Aorta (tissue), 5 donors: ENCODE data around the gene LIM2. TPM values are rescaled to one million over a fixed set of nuclear protein-coding genes. Genes with fewer than 3 reads are reported as not detected.

ENCODE experiments used
- ATAC-seq: fragments of 200-7000 bp; cut with Tn5 transposase; one replicate; pipeline ENCODE4 v1.9.1; 2022; ENCODE audit warnings: moderate library complexity; ENCODE audit not compliant: low FRiP score
- DNase-seq, 2 donors: peaks; one replicate each; pipeline ENCODE4 v3.0.0-alpha.2; 2020
- H3K27ac ChIP-seq, 2 donors: one replicate each; pipeline ENCODE4 v1.5.1; 2013; ENCODE audit warnings: low read length in 2 of 2, mild to moderate bottlenecking in 2 of 2, moderate library complexity in 2 of 2, control low read depth in 1 of 2, inconsistent platforms in 1 of 2, low read depth in 1 of 2
- H3K27me3 ChIP-seq, 2 donors: one replicate each; pipeline ENCODE4 v1.6.1; 2013; ENCODE audit warnings: control low read depth in 1 of 2, low read length in 1 of 2, mild to moderate bottlenecking in 1 of 2, moderate library complexity in 1 of 2; ENCODE audit not compliant: insufficient read depth in 2 of 2, control insufficient read depth in 1 of 2
- H3K36me3 ChIP-seq, 2 donors: one replicate each; pipeline ENCODE4 v1.6.1; 2013; ENCODE audit warnings: control low read depth in 1 of 2, low read length in 1 of 2, mild to moderate bottlenecking in 1 of 2; ENCODE audit not compliant: insufficient read depth in 2 of 2, control insufficient read depth in 1 of 2
- H3K4me1 ChIP-seq, 2 donors: one replicate each; pipeline ENCODE4 v1.6.1; 2013; ENCODE audit warnings: low read length in 2 of 2, control low read depth in 1 of 2, mild to moderate bottlenecking in 1 of 2, moderate library complexity in 1 of 2; ENCODE audit not compliant: insufficient read depth in 2 of 2, control insufficient read depth in 1 of 2
- H3K4me3 ChIP-seq, 2 donors: one replicate each; pipeline ENCODE4 v1.5.1; 2013; ENCODE audit warnings: low read length in 2 of 2, control low read depth in 1 of 2, mild to moderate bottlenecking in 1 of 2
- H3K9me3 ChIP-seq: one replicate; pipeline ENCODE4 v1.6.1; 2013; ENCODE audit warnings: mild to moderate bottlenecking, low read length; ENCODE audit not compliant: control insufficient read depth
- WGBS, 2 donors: extraction: QIAGEN DNeasy Blood & Tissue Kit; methylation state at CpG; one replicate each; pipeline ENCODE4 v1.1.7; 2013; 5-methylcytosine and 5-hydroxymethylcytosine counted together
- intact Hi-C, 2 donors: fragments of 100-400 bp; cut with DNase I; formaldehyde crosslinking; loops; one replicate each; pipeline versions ENCODE4 v1.14.2 to v1.15.0; 2022
- polyA plus RNA-seq, 2 donors: library from polyadenylated mRNA; stranded (reverse); fragments of 200-250 nt; gene quantifications; one replicate each; pipeline ENCODE4 v1.2.3, GENCODE V29; 2013
- total RNA-seq, 2 donors: library from RNA; stranded (reverse); fragmentation: NEBNext Ultra II Directional; extraction: Animal tissue kit (Norgen Biotek cat#: 25700); gene quantifications; one replicate each; pipeline ENCODE4 v1.2.1, GENCODE V29; 2021
- donor health status: healthy with polysubstance abuse.
- donor health status: Bipolar disorder and iron deficiency.
- donor health status: DM: no; HTN: no; CAD: no.
- donor health status: DM: no; HTN: no; CAD: no.
- donor health status: DM: yes; HTN: yes; CAD: no.

LIM2 gene
- total and polyA plus RNA-seq, 4 donors, result not detected

DNA sequence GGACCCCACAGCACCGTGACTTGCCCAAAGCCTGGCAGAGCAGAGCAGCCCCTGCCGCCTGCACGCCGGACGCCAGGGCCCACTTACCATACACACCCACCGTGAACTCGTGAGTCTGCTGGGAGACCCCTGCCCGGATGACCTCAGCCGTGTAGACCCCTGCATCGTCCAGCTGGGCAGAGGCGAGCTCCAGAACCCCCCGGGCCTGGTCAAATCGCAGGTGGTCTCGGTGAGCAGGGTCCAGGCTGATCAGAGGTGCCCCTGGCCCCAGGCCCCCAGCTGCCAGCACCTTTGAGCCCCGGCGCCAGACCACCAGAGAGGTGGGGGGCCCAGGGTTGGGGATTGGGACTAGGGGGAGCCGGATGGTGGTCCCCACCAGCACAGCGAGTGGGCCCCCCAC, 46.7 kb downstream of the LIM2 start:
- Histone ChIP-seq H3K27ac (no peak overlapping the region), H3K4me1 (no peaks in the 10 kb centered on the region), H3K4me3 (no peak overlapping the region), H3K36me3 (no peaks in the 10 kb centered on the region), H3K9me3 (no peaks in the 10 kb centered on the region), H3K27me3 (no peaks in the 10 kb centered on the region)
- WGBS, 2 donors, result 91 to 93% methylated on average over 18 of the region's 18 CpGs
- intact Hi-C loops, result no loop called here
- DNase-seq, result no peak
- no peak for ATAC-seq

DNA sequence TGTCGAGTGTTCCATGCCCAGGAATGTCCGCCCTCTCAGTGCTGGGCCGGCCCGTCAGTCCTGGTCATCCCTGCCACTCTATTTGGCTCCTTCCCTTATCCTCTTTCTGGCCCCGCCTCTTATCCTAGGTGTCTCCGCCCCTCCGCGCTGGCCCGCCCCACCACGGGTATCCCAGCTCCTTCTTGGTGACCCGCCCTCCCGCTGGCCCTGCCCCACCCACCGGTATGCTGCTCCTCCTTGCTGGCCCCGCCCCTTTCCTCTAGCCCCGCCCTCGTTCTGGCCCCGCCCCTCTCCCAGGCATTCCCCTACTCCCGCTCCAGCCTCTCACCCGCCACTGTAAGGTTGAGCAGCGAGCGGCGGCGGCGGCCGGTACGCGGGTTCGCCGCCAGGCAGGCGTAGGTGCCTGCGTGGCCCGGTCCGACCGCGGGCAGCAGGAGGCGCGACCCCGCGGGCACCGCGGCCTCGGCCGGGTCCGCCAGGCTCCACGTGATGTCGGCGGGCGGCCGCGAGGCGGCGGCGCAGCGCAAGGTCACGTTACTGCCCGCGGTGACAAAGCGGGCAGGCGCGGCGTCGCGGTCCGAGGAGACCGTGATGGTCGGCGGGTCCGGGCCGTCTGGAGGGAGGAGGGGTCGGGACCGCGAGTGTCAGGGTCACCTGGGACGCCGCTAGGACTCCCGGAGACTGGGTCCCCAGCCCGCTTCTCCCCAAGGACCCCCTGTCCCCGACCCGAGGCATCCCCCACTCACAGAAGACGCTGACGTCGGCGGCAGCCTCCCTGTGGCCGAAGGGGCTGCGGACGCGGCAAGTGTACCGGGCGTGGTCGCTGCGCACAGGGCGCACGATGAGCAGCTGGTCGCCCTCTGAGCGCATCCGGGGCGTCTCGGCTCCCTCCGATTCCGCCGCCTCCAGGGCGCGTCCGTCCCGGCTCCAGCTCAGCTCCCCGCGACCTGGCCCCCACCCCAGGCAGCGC, 47.8 kb downstream of the LIM2 start:
- Histone ChIP-seq H3K4me3 (peak overlapping the region; percentile 1 to 16), H3K36me3 (no peaks in the 10 kb centered on the region), H3K27ac (peak overlapping the region in 1 of 2 donors; percentile 62), H3K9me3 (no peaks in the 10 kb centered on the region), H3K4me1 (no peaks in the 10 kb centered on the region), H3K27me3 (no peaks in the 10 kb centered on the region)
- WGBS, 2 donors, result 1 to 2% methylated on average over 105 to 107 of the region's 107 CpGs
- ATAC-seq, result peak; percentile 97
- peak; percentile 100 for DNase-seq
- intact Hi-C loops, result loop anchor here (1.0 to 10.0 kb wide), 6 partner anchors 27 to 345 kb away; partner anchors contain the start of genes C19orf84 (in 2 of the 2) and ZNF175 (in 1 of the 2)

DNA sequence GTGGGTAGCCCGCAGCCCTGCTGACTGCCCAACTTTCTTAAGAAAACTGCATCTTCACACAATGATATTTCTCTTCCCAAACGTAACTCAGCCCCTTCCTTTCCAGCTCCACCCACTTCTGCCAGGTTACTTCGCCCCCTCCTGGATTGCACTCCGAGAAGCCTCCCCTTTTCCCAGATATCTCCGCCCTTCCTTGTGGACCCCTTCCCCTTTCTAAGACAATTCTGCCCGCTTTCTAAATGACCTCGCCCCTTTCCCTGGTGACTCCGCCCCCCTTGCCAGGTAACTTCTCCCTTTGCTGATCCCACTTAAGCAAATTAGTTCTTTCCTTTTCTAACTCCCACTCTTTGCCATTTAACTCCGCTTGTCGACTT, 48.5 kb downstream of the LIM2 start:
- 1 to 2% methylated on average over 9 to 10 of the region's 10 CpGs for WGBS, 2 donors
- no peak for ATAC-seq
- no peaks in the 10 kb centered on the region for H3K36me3 ChIP-seq

DNA sequence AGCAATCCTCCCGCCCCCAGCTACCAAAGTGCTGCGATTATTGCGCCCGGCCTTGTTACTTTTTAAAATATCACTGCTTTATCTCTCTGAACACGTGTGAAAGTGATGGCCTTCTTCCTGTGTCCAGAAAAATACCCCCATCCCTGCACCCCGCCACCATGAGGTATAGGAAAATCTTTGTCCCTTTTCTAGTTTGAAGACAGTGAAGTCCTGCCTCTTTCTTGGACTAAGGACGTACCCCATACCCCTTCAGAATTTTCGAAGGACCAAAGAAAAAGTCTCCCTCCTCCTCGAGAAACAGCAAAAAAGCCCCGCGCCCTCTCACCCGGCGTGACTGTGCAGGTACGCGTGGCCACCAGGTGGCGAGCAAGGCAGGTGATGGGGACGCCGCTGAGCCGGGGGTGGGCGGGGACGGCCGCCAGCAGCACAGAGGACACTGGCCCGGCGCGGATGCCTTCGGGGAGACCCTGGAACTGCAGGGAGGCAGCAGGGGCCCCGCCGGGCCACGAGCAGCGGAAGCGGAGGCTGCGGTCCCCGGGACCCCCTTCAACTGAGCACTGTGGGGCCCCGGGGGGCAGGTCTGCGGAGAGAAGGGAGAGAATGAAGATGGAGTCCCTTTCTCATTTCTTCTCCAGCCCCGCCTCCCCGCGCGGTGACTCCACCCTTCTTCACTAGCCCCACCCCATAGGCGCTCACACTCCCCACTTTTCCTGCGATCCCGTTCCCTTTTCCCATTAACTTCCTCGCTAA, 49.0 kb downstream of the LIM2 start:
- Histone ChIP-seq H3K4me3 (peak overlapping the region; percentile 7 to 16), H3K4me1 (no peaks in the 10 kb centered on the region), H3K27me3 (no peaks in the 10 kb centered on the region), H3K36me3 (no peaks in the 10 kb centered on the region), H3K27ac (peak overlapping the region in 1 of 2 donors; percentile 8), H3K9me3 (no peaks in the 10 kb centered on the region)
- intact Hi-C loops, result loop anchor here (1.0 to 10.0 kb wide), 6 partner anchors 29 to 346 kb away; partner anchors contain the start of genes C19orf84 (in 2 of the 2) and ZNF175 (in 1 of the 2)
- WGBS, 2 donors, result 5% methylated on average over 43 of the region's 43 CpGs
- ATAC-seq (peak; percentile 87), DNase-seq (peak; percentile 89 to 96)

More for the DNA sequence above, 48.5 kb downstream of the LIM2 start:
- intact Hi-C loops, result loop anchor here (1.0 to 10.0 kb wide), 6 partner anchors 28 to 346 kb away; partner anchors contain the start of genes C19orf84 (in 2 of the 2) and ZNF175 (in 1 of the 2)
- Histone ChIP-seq H3K27ac (peak overlapping the region in 1 of 2 donors; percentile 8), H3K4me1 (no peaks in the 10 kb centered on the region), H3K27me3 (no peaks in the 10 kb centered on the region), H3K4me3 (peak overlapping the region in 1 of 2 donors; percentile 7), H3K9me3 (no peaks in the 10 kb centered on the region)
- DNase-seq, result no peak

DNA sequence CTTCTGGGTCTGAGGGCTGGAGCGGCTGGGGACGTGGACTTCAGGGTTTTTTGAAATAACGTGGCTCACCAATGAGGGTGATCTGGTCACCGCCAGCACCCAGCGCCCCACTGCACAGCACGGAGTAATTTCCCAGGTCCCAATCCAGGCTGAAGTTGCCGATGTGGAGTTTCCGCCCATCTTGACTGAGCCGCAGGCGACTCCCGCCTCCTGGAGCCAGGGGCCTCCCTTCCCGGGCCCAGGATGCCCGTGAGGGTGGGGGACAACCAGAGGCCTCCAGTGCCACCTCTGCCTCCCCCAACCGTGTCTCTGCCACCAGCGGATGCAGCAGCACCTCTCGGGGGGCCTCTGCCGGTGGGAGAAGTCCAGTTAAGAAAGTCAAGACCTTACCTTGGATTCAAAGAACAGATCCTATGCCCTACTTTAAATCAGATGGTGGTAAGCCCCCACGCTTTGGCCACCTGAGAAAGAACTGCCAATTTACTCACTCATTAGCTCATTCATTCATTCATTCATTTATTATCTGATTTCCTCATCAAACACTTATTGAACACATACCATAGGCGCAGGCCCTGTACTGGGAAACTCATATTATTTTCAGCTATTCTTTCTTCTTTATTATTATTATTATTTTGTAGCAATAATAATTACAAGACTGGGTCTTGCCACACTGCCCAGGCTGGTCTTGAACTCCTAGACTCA, 49.8 kb downstream of the LIM2 start:
- no peaks in the 10 kb centered on the region for H3K4me1 ChIP-seq
- no peaks in the 10 kb centered on the region for H3K27me3 ChIP-seq
- DNase-seq, result no peak
- 84 to 85% methylated on average over 19 of the region's 19 CpGs for WGBS, 2 donors
- intact Hi-C loops, result loop anchor here (2.0 to 10.0 kb wide), 5 partner anchors 54 to 347 kb away; partner anchors contain the start of genes C19orf84 (in 2 of the 2) and ZNF175 (in 1 of the 2)
- H3K27ac ChIP-seq, result no peak overlapping the region
- H3K4me3 ChIP-seq, result no peak overlapping the region
- H3K36me3 ChIP-seq, result no peaks in the 10 kb centered on the region
- no peaks in the 10 kb centered on the region for H3K9me3 ChIP-seq
- ATAC-seq, result no peak

DNA sequence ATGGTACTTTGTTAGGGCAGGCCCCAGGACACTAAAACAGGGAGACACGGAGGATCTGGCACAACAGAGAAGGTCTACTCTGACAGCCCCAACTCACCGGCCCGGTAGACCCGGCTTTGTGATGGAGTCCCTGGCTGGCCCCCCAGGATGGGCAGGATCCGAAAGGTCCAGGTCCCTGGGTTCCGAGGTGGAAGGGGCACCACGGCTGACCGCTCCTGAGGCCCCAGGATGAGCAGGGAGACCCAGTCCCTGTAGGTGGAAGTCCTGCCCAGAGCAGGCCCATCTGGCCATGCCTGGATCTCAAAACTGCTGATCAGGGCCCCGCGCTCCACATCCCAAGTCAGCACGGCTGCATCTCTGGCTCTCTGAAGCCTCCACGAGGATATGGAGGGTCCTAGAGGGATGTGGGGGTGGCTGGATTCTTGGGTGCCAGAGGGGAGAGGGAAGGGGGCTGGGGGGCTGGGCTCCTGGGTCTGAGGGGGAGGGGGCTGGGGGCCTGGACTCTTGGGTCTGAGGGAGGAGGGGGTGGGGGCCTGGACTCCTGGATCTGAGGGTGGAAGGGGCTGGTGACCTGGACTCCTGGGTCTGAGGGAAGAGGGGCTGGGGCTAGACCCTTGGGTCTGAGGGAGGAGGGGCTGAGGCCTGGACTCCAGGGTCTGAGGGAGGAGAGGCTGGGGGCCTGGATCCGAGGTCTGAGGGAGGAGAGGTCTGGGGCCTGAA, 50.5 kb downstream of the LIM2 start:
- intact Hi-C loops, result loop anchor here (5.0 to 10.0 kb wide), 4 partner anchors 55 to 348 kb away; partner anchors contain the start of genes C19orf84 (in 2 of the 2) and ZNF175 (in 1 of the 2)
- no peak for DNase-seq
- Histone ChIP-seq H3K9me3 (no peaks in the 10 kb centered on the region), H3K27me3 (no peaks in the 10 kb centered on the region), H3K36me3 (no peaks in the 10 kb centered on the region), H3K27ac (no peak overlapping the region), H3K4me3 (no peak overlapping the region), H3K4me1 (no peaks in the 10 kb centered on the region)
- ATAC-seq, result no peak
- WGBS, 2 donors, result 92 to 94% methylated on average over 13 of the region's 13 CpGs

DNA sequence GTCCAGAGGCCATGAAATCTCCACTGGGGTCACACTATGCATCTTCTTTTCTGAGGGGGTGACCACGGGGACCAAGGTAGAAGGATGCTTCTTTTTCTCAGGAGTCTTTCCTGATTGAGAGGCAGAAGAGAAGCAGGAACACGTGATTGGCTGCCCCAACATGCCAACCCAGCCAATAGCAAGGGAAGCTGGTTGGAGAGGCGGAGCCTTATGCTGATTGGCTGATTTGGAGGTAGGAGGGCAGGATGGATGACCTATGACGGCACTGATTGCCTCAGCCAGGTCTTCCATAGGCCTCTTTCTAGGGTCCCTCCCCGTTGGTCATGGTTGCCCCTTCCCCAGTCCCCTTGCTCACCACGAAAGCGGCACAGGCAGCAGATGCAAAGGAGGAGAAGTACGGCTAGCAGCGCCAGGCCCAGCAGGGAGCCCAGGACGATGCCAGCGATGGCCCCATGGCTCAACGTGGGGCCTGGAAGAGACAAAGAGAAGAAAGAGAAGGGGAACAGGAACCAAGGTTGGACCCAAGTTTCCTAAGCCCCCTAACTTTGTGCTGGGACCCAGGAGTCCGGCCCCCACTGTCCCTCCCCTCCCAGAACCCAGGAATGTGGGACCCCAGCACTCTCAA, 53.8 kb downstream of the LIM2 start:
- intact Hi-C loops, result loop anchor here in 1 of 2 donors (10.0 kb wide), 2 partner anchors 241 to 351 kb away; partner anchors contain the start of gene ZNF175
- Histone ChIP-seq H3K4me3 (no peak overlapping the region), H3K9me3 (peaks cover 4% of the 10 kb centered on the region), H3K27me3 (no peaks in the 10 kb centered on the region), H3K4me1 (no peaks in the 10 kb centered on the region), H3K36me3 (no peaks in the 10 kb centered on the region), H3K27ac (no peak overlapping the region)
- ATAC-seq, result no peak
- peak in 1 of 2 donors; percentile 48 for DNase-seq
- 90 to 91% methylated on average over 13 of the region's 13 CpGs for WGBS, 2 donors
